Umbilical cord (tissue), 2 donors: ENCODE measurements around the gene ZDHHC14. TPM values are rescaled to one million over a fixed set of nuclear protein-coding genes. Genes with fewer than 3 reads are reported as not detected.

ENCODE experiments used
- DNase-seq: peaks from one replicate; pipeline ENCODE4 v3.0.0-alpha.2; 2015; ENCODE audit warnings: low spot score
- total RNA-seq: library from RNA; depleted of rRNA; stranded (reverse); fragments of >200 nt; gene quantifications from one replicate; pipeline ENCODE4 v1.2.3, GENCODE V29; 2014; ENCODE audit warnings: low replicate concordance; ENCODE audit not compliant: insufficient read depth

The ZDHHC14 gene
- total RNA-seq, 1 donor from 2014 or later, result 6.5 TPM

DNA sequence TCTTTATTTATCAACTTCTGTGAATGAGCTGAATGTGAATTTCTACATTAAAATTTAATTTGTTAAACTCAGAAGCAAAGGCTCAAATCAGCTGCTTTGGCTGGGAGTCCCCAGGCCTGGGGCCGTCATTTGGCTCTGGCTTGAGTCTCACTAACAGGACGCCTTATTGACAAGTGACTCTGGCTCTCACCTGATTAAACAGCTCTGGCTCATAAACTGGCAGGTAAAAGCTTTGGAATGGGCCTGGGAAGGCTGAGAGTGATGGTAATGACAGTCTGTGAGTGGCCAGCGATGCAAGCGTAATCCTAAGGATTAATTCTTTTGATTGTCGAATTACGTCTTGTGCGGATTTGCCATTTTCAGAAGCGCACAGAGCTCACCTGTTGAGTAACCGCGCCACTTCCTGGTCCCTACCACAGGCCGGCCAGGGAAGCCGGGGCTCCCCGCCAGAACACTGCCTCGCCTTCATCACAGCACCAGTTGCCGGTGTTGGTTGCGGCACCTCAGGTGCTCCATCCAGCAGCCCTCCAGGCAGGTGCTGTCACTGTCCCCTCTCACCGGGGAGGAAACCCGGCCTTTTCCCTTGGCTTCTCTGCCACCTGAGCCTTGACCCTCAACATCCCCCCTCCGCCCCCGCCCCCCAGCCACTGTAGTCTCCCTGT, 110.7 kb downstream of the ZDHHC14 start:
- DNase-seq, result no peak

DNA sequence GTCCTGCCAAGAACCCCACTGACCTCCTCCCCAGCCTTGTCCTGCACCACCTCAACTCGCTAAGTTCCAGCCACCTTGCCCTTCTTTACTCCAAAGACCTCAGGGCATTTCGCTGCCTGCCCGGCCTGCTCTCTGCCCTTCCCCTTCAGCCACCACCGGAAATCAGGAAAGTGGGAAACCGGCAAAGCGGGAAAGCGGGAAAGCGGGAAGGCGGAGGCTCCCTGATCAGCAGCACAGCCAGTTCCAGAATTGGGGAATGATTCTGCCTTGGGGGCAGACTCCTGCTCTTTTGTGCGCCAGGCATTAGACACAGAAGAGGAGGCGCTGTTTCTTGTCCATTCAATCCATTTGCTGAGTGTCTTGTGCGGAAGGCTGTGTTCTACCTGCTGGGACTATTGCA, 111.3 kb downstream of the ZDHHC14 start:
- DNase-seq, result no peak

DNA sequence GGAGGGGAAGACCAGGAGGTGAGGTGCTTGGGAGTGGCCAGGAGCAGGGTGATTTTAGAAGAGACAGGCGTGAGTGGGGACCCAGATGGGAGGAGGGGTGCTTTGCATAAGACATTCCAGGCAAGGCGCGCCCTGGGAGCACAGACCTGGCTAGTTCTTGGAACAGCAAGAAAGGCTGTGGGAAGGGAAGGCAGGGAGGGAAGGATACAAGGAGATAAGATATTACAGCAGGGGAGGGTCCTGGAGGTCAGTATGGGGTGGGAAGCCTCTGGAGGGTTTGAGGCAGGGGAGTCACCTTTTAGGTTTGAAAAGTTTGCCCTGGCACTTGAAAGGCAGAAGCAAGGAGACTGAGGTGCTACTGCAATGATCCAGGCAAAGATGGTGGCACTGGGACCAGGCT, 111.8 kb downstream of the ZDHHC14 start:
- DNase-seq, result no peak

DNA sequence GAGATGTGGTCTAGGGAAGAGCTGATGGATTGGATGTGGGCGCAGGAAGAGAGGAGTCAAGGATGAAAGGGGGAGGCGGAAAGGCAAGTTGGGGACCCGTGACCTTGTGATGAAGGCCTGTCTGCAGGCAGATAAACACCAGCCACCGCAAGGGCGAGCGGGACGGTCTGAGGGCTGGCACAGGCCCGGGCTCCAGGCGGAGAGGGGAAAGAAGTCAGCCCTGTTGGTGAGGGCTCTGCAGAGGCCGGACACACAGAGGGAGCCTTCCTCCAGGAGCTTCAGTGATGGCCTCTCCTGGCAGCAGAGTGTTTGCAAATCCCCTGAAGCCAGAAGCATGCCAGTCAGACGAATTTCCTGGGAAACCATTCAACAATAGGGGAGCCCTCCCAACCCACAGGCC, 112.2 kb downstream of the ZDHHC14 start:
- DNase-seq, result no peak

DNA sequence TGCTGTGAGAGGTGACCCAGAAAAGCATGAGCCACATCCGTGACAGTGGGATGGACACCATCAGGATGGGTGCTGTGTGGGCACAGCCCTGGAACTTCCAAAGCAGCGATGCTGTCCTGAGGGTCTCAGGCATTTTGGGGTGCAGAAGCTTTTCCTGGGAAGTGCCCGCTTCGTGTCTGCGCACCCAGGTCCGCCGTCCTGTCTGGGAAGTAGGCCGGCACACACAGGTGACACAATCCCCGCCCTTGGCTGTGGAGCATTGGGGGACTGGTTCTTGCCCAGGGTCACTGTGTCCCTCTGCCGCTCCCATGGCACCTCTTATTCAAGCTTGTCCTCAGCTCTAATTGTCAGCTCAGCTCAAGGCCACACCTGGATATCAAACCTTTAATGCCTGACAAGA, 112.6 kb downstream of the ZDHHC14 start:
- DNase-seq, result no peak

DNA sequence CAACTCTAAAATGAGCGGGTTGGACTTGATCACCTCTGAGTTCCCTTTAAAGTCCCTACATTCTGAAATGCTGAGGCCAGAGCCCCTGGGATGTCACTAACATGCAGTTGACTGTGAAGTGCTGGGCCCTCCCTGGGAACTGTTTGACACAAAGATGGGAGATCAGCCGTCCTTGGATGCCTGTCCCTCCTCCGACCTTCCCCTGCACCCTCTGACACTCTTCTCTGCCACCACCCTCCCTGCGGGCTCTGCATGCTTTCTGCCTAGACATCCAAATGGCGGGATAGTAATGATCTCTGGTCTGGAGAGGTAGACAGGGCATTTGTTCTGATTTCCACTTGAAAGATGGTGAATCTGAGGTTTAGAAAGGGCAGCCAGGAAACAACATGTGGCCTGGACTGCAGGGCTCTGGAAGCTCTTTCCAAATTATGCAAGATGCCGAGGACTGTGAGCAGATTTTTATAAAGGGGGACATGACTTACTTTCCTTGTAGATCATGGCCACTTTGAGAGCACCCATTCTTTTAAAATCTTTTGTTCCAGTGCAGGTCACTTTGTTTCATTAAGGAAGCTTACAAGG, 113.2 kb downstream of the ZDHHC14 start:
- DNase-seq, result no peak

DNA sequence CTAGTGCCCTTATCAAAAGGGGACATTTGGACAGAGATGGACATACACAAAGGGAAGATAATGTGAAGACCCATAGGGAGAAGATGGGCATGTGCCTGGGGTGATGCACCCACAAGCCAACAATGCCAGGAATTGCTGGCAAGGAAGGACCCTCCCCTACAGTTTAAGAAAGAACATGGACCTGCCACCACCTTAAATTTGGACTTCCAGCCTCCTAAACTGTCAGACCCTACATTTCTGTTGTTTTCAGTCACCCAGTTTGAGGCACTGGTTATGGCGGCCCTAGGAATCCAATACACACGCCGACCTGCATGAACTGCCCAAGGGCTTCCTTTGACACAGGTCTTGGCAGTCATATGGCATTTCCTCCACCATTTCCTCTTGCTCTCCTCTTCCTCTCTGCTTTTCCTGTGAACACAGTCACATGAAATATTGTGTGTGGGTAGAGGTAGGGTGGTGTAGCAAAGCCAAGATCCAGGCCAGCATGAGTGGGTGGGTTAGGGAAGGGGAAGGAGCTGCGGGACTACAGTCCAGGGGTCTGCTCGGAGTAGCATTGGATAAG, 115.6 kb downstream of the ZDHHC14 start:
- no peak for DNase-seq

DNA sequence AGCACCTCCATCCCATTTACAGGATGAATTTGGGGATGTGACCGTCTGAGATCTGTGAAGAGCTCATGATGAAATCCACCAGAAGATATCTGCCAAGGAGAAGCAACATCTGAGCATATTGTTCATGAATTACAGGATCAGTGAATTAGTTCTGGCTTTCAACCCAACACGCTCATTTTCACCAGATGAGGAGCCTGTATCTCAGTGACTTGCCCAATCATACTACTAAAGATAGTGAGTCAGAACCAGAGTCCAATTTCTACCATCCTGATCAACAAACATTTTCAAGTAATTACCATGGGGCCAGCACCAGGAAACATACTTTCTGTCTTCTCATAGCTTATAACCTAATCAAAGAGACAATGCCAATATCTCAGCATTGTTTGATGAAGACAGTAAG, 116.6 kb downstream of the ZDHHC14 start:
- DNase-seq, result no peak

DNA sequence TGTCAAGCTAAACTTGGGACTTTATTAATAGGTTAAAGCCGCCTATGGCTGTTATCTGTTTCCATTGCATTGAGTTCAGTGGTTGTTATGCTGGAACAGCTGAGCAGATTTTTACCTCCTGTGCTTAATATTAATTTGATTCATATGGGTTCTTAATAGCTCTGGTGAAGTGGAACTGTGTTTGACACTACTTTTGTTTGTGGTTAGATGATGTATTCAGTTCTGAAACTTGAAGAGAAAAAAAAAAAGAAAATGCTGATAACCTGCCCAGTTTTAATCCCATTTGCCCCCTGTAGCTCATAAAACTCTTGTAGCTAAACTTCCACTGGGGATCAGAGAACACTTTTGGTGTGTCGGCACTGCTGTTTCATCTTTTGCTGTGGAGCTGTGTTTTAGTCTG, 117.8 kb downstream of the ZDHHC14 start:
- DNase-seq, result no peak

DNA sequence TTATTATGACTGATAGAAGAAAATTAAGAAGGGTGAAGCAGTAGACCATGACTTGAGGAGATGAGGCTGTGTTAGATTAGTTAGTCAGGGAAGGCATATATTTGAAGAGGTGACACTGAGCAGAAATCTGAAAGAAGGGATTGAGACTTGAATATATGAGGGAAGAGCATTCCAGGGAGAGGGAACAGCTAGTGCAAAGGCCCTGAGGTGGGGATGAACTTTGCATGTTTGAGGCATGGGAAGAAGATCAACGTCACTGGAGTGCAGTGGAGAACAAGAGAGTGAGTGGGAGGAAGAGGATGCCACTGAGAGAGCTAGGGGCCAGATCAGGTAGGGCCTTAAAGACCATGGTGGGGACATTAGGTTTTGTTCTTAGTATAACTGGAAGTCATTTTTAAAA, 119.0 kb downstream of the ZDHHC14 start:
- no peak for DNase-seq

DNA sequence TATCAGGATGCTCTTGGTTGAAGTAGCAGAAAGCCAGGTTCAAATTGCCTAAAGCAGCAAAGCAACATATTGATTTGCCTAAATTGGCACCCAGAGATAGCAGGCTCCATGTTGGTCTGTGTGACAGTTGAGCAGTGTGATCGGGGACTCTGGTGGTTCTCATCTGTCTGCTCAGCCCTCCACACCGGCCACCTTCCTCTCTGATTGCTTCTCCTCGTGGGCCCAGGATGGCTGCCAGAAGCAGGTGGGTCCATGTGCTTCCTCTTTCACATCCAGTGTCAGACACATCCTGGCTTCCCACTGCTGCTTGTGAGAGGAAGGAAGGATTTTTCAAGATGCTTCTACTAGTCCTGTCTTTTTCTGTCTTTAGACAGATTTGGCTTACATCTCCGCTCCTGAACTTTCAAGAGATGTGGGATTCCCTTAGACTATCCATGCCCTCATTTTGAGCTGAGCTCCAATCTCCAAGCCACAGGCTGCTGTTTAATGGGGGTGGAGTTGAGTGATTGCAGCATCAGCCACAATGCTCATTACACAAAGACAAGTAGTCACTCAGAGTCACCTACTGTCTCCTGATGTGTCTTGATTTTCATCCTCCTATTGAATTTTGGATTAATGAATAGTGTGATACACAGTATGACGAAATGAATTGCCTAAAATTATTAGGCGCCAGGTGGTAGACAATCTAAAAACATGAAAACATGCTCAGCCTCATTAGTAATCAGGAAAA, 122.2 kb downstream of the ZDHHC14 start:
- DNase-seq, result no peak

DNA sequence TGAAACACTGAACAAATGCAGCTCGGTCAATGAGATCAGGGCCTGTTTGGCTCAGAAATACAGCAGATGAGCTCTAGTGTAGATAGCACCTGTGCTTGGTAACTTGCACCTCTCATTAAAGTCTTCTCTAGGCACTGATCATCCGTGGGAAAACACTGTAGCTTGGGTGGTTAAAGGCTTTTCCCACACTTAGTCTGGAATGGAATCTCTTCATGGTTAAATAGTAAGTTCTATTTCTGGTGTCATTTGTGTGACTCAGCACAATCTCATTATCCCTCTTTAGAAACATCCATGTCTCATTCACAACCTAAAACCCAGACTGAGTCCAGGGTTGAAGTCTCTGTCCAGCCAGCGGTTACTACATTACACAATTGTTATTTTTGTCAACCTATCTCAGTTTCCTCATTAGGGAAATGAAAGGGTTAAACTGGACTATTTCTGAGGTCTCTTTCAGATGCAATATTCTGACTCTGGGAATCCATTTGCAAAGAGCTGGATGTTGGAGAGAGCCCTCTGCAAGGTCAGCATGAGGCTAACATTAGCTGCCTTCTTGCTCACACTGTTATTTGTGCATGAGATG, 125.0 kb downstream of the ZDHHC14 start:
- DNase-seq, result no peak

DNA sequence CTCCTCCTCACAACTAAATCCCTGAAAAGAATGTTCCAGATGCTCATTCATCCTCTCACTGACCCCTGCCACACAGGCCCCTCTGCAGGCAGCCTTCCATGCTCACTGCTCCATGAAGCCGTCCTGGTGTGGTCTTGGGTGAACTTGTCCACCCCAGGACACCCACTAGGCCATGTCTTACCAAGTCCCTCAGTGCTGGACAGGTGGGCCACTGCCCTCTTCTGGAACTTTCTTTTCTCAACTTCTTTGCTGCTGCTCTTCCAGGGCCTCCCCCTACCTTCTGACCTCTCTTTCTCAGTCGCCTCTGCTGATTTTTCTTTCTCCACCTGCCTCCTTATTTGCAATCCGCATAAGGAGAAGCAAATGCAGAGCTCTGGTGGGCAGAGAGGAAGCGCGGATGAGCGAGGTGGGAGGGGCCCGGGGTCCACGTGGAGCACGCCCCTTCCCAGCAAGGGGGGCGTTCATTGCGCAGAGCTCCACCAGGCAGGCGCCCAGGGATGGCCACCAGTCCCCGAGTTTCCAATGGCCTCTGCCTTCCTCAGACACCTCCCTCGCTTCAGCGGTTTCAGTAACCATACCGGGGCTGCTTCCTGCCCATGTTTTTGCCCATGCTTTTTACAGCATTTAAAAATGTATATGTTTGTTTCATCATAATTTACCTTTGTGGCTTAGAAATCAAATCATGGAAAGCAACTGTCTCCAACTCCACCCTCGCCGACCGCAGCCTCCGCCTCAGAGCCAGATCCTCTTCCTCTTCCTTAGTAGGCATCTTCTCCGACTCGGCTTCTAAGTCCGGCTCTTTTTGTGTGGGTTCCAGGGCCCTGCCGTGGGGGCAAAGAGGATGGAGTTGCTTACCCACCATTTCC, 129.6 kb downstream of the ZDHHC14 start:
- DNase-seq, result no peak

DNA sequence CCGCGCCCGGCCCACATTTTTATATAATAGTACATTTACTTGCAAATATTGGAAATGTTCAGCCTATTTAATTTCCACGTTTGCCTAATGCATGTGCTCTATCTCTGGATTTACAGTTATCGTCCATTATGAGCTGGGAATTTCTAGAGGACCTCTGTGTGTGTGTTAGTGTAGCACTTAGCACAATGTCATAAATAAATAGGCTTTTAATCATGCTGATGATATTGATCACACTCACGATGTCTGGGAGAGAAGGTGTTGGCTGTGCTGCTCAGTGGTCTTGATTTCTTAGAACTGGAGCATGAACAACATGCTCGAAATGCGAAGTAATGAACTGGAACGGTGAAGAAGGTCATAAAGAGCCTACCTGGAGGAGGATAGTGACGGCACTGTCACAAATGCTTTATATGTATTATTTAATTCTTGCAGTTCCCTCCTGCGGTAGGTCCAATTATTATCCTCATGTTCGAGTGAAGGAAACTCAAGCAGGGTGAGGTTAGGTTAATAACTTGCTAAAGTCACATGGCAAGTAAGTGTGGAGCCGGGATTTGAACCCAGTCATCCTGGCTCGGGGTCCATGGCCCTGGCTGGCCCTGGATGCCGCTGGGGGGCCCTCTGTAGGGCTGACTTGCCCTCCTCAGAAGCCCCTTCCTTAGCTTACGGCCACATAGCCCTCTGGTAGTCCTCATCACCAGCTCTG, 130.8 kb downstream of the ZDHHC14 start:
- DNase-seq, result no peak

DNA sequence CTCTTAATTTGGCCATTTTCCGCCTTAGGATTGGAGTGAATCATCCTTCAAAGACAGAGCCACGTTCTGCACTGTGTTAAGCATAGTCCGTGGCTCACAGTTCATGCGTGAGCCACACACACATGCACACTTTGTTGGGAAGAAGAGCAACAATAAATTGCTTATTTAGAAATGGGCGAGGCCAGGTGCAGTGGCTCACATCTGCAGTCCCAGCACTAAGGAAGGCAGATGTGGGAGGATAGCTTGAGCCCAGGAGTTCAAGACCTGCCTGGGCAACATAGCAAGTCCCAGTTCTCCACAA, 131.3 kb downstream of the ZDHHC14 start:
- DNase-seq, result no peak

DNA sequence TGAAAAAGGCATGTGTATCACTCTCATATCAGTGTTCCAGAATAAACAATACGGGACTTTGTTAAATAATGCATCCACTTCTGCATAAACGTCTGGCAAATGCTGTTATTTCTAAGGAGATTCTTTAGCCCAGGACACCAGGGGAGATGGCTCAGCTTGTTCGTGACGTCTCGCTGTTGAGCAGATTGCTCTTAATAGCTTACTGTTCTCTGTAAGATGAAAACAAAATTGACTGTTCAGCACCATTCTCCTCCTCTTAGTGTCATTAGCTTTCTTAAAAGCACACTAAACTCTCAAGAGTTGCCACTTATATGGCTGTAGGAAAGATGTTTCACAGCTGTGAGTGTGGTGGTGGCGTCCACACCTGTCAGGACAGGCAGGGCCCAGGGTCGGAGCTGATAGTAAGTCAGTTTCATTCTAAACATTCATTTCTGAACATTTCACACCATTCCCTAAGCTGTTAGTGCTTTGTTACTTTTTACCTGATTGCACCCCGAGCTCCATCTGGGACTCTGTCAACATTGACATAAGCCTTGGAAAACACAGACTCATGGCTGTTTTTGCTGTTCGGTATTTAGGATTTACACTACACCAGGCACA, 132.1 kb downstream of the ZDHHC14 start:
- DNase-seq, result no peak

DNA sequence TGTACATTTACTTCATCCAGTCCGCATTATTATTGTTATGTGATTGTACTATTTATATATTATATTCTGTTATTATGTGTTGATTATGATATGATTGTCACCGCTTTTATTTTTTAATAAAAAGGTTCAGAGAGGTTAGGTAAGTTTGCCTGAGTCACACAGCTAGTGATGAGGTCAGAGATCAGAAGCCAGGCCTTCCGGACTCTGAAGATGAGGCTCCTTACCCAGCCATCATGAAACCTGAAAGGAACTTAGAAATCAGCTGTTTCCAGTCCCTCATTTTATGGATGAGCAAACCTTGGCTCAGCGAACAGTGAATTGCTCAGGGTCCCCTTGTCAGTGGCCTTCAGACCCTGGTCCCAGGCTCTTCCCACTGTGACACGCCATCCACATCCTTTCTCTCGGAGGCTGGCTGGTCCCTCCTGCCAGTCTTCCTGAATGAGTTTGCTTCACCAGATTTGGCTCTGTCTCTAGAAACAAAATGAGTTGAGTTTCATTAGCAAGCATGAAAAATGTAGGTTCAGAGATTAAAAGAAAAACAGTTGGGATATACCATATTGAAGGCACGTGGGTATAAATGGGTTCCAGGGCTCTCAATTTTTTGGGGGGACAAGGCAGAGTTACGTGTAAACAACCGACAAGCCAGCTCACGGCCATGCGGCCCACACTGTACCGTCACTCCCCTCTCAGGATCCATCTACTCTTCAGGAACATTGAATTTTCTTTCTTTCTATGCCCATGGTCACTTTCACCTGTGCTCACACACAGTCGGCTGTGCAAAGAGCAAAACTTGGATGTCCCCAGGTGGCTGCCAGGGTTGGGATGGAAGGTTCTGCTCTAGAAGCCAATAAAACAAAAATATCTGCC, 132.9 kb downstream of the ZDHHC14 start:
- DNase-seq, result no peak

DNA sequence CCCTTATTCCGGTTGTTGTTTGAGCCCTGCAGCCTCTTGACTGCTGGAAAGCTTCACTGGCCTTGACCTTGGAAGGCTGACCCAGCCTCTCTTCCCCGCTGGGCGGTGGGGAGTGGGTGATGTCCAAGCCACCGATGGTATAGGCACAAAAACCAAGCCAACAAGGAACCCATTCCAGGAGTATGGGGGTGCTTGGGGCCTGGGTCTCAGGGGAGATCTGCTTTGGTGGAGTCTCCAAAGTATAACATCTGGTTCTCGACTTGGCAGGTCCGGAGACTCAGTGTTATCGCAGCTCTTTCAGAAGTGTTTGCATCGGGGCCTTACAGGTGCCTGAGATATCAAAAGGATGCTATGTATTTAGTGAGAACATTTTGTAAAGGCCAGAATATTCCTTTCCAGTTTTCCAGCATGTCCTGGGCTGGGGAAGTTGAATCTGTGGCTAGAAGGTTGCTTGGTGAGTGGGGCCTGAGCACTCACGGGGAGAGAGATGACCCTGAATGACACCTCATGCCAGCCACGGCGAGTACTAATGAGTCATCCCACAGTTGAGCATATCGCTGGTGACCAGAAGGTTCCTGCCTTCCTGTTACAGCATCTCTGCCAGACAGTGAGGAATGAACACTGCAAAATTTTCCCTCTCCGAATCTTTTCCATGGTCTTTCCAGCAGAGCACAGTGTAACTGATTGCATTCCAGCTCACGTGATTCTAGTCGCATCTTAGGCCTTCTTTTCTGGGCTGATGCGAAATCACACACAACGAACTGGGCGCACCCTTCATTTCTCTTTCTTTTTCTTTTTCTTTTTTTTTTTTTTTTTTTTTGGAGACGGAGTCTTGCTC, 133.9 kb downstream of the ZDHHC14 start:
- DNase-seq, result peak; percentile 10
